Measurements from ENCODE around the gene PPM1L.

Gene PPM1L

DNA sequence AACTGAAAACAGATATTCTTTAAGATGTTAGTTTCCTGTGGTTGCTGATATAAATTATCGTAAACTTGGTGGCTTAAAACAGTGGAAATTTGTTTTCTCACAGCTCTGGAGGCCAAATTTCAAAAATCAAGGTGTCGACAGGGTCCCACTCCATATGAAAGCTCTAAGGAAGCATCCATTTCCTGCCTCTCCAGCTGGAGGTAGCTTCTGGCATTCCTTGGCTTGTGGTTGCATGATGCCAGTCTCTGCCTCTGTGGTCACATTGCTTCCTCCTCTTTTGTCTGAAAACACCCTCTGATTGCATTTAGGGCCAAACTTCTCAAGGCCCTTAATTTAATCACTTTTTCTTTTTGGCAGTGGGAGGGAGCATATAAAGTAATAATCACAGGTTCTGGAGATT lies 96.8 kb downstream of the PPM1L start:
- ATAC-seq, result no peak
- TF ChIP-seq ZNF565 (CRISPR knock-in tag; conservative IDR thresholded peaks at IDR 0.05; ENCODE audit: low read depth) (no peak), GLIS3 (CRISPR knock-in tag; IDR thresholded peaks at IDR 0.05) (no peak), ZNF8 (CRISPR knock-in tag; IDR thresholded peaks at IDR 0.05) (no peak), SNAI2 (CRISPR knock-in tag; IDR thresholded peaks at IDR 0.05) (no peak), ZNF70 (CRISPR knock-in tag; IDR thresholded peaks at IDR 0.05) (no peak)
- TF ChIP-seq, protein P1, sequence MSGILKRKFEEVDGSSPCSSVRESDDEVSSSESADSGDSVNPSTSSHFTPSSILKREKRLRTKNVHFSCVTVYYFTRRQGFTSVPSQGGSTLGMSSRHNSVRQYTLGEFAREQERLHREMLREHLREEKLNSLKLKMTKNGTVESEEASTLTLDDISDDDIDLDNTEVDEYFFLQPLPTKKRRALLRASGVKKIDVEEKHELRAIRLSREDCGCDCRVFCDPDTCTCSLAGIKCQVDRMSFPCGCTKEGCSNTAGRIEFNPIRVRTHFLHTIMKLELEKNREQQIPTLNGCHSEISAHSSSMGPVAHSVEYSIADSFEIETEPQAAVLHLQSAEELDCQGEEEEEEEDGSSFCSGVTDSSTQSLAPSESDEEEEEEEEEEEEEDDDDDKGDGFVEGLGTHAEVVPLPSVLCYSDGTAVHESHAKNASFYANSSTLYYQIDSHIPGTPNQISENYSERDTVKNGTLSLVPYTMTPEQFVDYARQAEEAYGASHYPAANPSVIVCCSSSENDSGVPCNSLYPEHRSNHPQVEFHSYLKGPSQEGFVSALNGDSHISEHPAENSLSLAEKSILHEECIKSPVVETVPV (CRISPR knock-in tag; IDR thresholded peaks at IDR 0.05), result no peak
- TF ChIP-seq, protein P2, sequence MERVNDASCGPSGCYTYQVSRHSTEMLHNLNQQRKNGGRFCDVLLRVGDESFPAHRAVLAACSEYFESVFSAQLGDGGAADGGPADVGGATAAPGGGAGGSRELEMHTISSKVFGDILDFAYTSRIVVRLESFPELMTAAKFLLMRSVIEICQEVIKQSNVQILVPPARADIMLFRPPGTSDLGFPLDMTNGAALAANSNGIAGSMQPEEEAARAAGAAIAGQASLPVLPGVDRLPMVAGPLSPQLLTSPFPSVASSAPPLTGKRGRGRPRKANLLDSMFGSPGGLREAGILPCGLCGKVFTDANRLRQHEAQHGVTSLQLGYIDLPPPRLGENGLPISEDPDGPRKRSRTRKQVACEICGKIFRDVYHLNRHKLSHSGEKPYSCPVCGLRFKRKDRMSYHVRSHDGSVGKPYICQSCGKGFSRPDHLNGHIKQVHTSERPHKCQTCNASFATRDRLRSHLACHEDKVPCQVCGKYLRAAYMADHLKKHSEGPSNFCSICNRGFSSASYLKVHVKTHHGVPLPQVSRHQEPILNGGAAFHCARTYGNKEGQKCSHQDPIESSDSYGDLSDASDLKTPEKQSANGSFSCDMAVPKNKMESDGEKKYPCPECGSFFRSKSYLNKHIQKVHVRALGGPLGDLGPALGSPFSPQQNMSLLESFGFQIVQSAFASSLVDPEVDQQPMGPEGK (CRISPR knock-in tag; IDR thresholded peaks at IDR 0.05; ENCODE audit: borderline replicate concordance), result no peak
- TF ChIP-seq, protein P3, sequence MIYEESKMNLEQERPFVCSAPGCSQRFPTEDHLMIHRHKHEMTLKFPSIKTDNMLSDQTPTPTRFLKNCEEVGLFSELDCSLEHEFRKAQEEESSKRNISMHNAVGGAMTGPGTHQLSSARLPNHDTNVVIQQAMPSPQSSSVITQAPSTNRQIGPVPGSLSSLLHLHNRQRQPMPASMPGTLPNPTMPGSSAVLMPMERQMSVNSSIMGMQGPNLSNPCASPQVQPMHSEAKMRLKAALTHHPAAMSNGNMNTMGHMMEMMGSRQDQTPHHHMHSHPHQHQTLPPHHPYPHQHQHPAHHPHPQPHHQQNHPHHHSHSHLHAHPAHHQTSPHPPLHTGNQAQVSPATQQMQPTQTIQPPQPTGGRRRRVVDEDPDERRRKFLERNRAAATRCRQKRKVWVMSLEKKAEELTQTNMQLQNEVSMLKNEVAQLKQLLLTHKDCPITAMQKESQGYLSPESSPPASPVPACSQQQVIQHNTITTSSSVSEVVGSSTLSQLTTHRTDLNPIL (CRISPR knock-in tag; IDR thresholded peaks at IDR 0.05; ENCODE audit: low read depth), result no peak

DNA sequence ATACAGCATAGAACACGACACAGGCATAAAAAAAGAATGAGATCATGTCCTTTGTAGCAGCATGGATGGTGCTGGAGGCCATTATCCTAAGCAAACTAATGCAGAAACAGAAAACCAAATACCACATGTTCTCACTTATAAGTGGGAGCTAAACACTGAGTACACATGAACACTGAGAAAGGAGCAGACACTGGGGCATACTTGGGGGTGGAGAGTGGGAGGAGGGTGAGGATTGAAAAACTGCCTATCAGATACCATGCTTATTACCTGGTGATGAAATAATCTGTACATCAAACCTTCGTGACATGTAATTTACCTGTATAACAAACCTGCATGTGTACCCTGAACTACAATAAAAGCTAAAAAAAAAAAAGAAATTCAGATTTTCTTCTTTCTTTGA lies 100.4 kb downstream of the PPM1L start:
- ATAC-seq, result no peak
- TF ChIP-seq ZFP3 (CRISPR knock-in tag; IDR thresholded peaks at IDR 0.05) (no peak), ZNF70 (CRISPR knock-in tag; IDR thresholded peaks at IDR 0.05) (peak; percentile 85)

DNA sequence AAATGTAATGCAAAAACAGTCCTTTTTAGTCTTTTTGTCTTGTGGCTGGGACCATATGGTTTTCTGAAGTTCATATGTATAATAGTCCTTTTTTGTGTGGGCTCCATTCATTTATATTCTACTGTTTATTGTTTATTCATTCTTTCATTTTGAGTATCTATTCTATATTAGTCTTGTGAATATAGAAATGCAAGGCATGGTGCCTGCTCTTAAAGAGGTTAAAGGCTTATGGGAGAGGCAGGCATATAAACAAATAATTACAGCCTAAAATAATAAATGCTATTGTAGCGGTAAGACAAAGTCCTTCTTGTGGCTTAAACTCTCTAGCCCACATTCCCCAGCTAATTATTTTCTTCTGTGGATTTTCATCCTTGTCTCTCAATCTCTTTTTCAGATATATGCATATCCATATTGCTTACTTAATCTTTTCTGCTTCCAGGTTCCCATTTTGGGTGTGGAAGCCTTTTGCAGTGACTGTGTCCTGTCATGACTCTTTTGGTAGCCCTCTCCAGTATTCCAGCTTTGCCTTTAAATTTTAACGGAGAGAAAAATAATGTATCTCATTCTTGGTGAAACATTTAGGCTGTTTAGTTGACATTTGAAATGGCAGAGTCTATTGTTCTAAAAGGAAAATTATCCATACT lies 101.6 kb downstream of the PPM1L start:
- no peak for ATAC-seq

DNA sequence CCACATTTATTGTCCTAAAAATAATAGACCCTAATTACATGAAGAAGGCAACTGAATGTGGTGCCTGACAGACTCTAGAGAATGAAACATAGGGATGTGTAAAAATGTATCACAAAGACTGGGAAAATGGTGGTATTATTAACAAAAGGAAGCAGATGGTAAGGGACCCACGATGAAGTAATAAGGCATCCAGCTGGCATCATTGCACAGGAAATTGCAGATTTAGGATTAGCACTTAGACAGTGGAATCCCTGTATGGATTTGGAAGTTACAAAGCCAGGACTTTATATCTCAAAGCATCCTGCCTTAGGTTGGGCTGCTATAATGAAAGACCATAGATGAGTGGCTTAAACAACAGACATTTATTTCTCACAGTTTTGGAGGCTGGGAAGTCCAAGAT lies 104.3 kb downstream of the PPM1L start:
- TF ChIP-seq ZNF70 (CRISPR knock-in tag; IDR thresholded peaks at IDR 0.05), result no peak
- TF ChIP-seq ESRRG (CRISPR knock-in tag; IDR thresholded peaks at IDR 0.05), result no peak
- no peak for TF ChIP-seq TCF4 (CRISPR knock-in tag; IDR thresholded peaks at IDR 0.05; ENCODE audit: borderline replicate concordance)
- TF ChIP-seq ZC3H10 (CRISPR knock-in tag; IDR thresholded peaks at IDR 0.05), result no peak
- TF ChIP-seq, protein P4, sequence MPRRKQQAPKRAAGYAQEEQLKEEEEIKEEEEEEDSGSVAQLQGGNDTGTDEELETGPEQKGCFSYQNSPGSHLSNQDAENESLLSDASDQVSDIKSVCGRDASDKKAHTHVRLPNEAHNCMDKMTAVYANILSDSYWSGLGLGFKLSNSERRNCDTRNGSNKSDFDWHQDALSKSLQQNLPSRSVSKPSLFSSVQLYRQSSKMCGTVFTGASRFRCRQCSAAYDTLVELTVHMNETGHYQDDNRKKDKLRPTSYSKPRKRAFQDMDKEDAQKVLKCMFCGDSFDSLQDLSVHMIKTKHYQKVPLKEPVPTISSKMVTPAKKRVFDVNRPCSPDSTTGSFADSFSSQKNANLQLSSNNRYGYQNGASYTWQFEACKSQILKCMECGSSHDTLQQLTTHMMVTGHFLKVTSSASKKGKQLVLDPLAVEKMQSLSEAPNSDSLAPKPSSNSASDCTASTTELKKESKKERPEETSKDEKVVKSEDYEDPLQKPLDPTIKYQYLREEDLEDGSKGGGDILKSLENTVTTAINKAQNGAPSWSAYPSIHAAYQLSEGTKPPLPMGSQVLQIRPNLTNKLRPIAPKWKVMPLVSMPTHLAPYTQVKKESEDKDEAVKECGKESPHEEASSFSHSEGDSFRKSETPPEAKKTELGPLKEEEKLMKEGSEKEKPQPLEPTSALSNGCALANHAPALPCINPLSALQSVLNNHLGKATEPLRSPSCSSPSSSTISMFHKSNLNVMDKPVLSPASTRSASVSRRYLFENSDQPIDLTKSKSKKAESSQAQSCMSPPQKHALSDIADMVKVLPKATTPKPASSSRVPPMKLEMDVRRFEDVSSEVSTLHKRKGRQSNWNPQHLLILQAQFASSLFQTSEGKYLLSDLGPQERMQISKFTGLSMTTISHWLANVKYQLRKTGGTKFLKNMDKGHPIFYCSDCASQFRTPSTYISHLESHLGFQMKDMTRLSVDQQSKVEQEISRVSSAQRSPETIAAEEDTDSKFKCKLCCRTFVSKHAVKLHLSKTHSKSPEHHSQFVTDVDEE (CRISPR knock-in tag; IDR thresholded peaks at IDR 0.05), result no peak
- no peak for TF ChIP-seq GLIS3 (CRISPR knock-in tag; IDR thresholded peaks at IDR 0.05)
- TF ChIP-seq RARB (CRISPR knock-in tag; IDR thresholded peaks at IDR 0.05), result no peak
- no peak for TF ChIP-seq ZNF565 (CRISPR knock-in tag; conservative IDR thresholded peaks at IDR 0.05; ENCODE audit: low read depth)
- no peak for TF ChIP-seq OSR1 (CRISPR knock-in tag; IDR thresholded peaks at IDR 0.05)
- no peak for TF ChIP-seq ARNTL (CRISPR knock-in tag; IDR thresholded peaks at IDR 0.05; ENCODE audit: borderline replicate concordance, low read depth)
- TF ChIP-seq, protein P3 (CRISPR knock-in tag; IDR thresholded peaks at IDR 0.05; ENCODE audit: low read depth), result no peak
- no peak for TF ChIP-seq ZNF8 (CRISPR knock-in tag; IDR thresholded peaks at IDR 0.05)
- no peak for TF ChIP-seq PPARA (CRISPR knock-in tag; IDR thresholded peaks at IDR 0.05; ENCODE audit: borderline replicate concordance)
- no peak for TF ChIP-seq ISL1 (CRISPR knock-in tag; IDR thresholded peaks at IDR 0.05)
- TF ChIP-seq, protein P2 (CRISPR knock-in tag; IDR thresholded peaks at IDR 0.05; ENCODE audit: borderline replicate concordance), result no peak
- TF ChIP-seq ZFP3 (CRISPR knock-in tag; IDR thresholded peaks at IDR 0.05), result no peak
- no peak for ATAC-seq

More for the DNA sequence above, 101.6 kb downstream of the PPM1L start:
- TF ChIP-seq, protein P3 (CRISPR knock-in tag; IDR thresholded peaks at IDR 0.05; ENCODE audit: low read depth), result no peak
- TF ChIP-seq GLIS3 (CRISPR knock-in tag; IDR thresholded peaks at IDR 0.05), result no peak
- TF ChIP-seq TOX (CRISPR knock-in tag; IDR thresholded peaks at IDR 0.05; ENCODE audit: borderline replicate concordance), result no peak

Measured in SK-N-SH treated with all-trans-retinoic acid at 6 μM for 48 hours (cell line).